Measurements from ENCODE around the gene GALNT5. TPM values are rescaled to one million over a fixed set of nuclear protein-coding genes. Genes with fewer than 3 reads are reported as not detected.

GALNT5 gene
- total and polyA plus RNA-seq, 4 donors = 0.08 to 7.6 (median 1.3) TPM

- Histone ChIP-seq H3K27ac (ENCODE audit: low read depth, low read length) (no peak overlapping the region), H3K4me3 (ENCODE audit: low read depth, low read length) (no peak overlapping the region)
- no peak for DNase-seq (ENCODE audit: low read depth in 4 of 6, low spot score in 6 of 6)
Measured at GRCh38 chr2:157320409-157320808, 62.9 kb downstream of the GALNT5 start.

GRCh38 chr2:157321466-157321865 is 64.0 kb downstream of the GALNT5 start:
- Histone ChIP-seq H3K36me3 (ENCODE audit: control insufficient read depth, insufficient read depth, low read length) (no peaks in the 10 kb centered on the region), H3K27me3 (ENCODE audit: control insufficient read depth, insufficient read depth, low read length) (no peaks in the 10 kb centered on the region), H3K9me3 (ENCODE audit: control insufficient read depth, insufficient read depth, low read length) (no peaks in the 10 kb centered on the region), H3K4me3 (ENCODE audit: low read depth, low read length) (no peak overlapping the region), H3K27ac (ENCODE audit: low read depth, low read length) (no peak overlapping the region), H3K4me1 (ENCODE audit: control insufficient read depth, insufficient read depth, low read length) (no peaks in the 10 kb centered on the region)
- no peak for DNase-seq (ENCODE audit: low read depth in 4 of 6, low spot score in 6 of 6)
- WGBS (ENCODE audit: insufficient coverage) = 83% methylated on average over 2 of the region's 2 CpGs

More at GRCh38 chr2:157320409-157320808, 62.9 kb downstream of the GALNT5 start:
- no peaks in the 10 kb centered on the region for H3K4me1 ChIP-seq (ENCODE audit: control insufficient read depth, insufficient read depth, low read length)
- H3K27me3 ChIP-seq (ENCODE audit: control insufficient read depth, insufficient read depth, low read length) = no peaks in the 10 kb centered on the region
- no peaks in the 10 kb centered on the region for H3K36me3 ChIP-seq (ENCODE audit: control insufficient read depth, insufficient read depth, low read length)
- no peaks in the 10 kb centered on the region for H3K9me3 ChIP-seq (ENCODE audit: control insufficient read depth, insufficient read depth, low read length)

- no peak for DNase-seq (ENCODE audit: low read depth in 4 of 6, low spot score in 6 of 6)
- no peaks in the 10 kb centered on the region for H3K36me3 ChIP-seq (ENCODE audit: control insufficient read depth, insufficient read depth, low read length)
- no peaks in the 10 kb centered on the region for H3K4me1 ChIP-seq (ENCODE audit: control insufficient read depth, insufficient read depth, low read length)
- no peak overlapping the region for H3K27ac ChIP-seq (ENCODE audit: low read depth, low read length)
- H3K9me3 ChIP-seq (ENCODE audit: control insufficient read depth, insufficient read depth, low read length) = no peaks in the 10 kb centered on the region
- no peaks in the 10 kb centered on the region for H3K27me3 ChIP-seq (ENCODE audit: control insufficient read depth, insufficient read depth, low read length)
- no peak overlapping the region for H3K4me3 ChIP-seq (ENCODE audit: low read depth, low read length)
- no CpG with 5 or more reads among the region's 4 CpGs for WGBS (ENCODE audit: insufficient coverage)
Measured at GRCh38 chr2:157322432-157322831, 64.9 kb downstream of the GALNT5 start.

- Histone ChIP-seq H3K27me3 (ENCODE audit: control insufficient read depth, insufficient read depth, low read length) (no peaks in the 10 kb centered on the region), H3K36me3 (ENCODE audit: control insufficient read depth, insufficient read depth, low read length) (no peaks in the 10 kb centered on the region), H3K4me3 (ENCODE audit: low read depth, low read length) (no peak overlapping the region), H3K9me3 (ENCODE audit: control insufficient read depth, insufficient read depth, low read length) (no peaks in the 10 kb centered on the region), H3K4me1 (ENCODE audit: control insufficient read depth, insufficient read depth, low read length) (no peaks in the 10 kb centered on the region), H3K27ac (ENCODE audit: low read depth, low read length) (no peak overlapping the region)
- DNase-seq (ENCODE audit: low read depth in 4 of 6, low spot score in 6 of 6) = no peak
- 84% methylated on average over 2 of the region's 2 CpGs for WGBS (ENCODE audit: insufficient coverage)
Measured at GRCh38 chr2:157324331-157324843, 66.9 kb downstream of the GALNT5 start.

- Histone ChIP-seq H3K4me1 (ENCODE audit: control insufficient read depth, insufficient read depth, low read length) (no peaks in the 10 kb centered on the region), H3K9me3 (ENCODE audit: control insufficient read depth, insufficient read depth, low read length) (no peaks in the 10 kb centered on the region), H3K27me3 (ENCODE audit: control insufficient read depth, insufficient read depth, low read length) (no peaks in the 10 kb centered on the region), H3K4me3 (ENCODE audit: low read depth, low read length) (no peak within 1 kb of the TSS), H3K36me3 (ENCODE audit: control insufficient read depth, insufficient read depth, low read length) (no peaks in the 10 kb centered on the region), H3K27ac (ENCODE audit: low read depth, low read length) (no peak within 1 kb of the TSS)
- peak in 2 of 6 donors; percentile 66 to 68 for DNase-seq (ENCODE audit: low read depth in 4 of 6, low spot score in 6 of 6)
Measured at GRCh38 chr2:157325786-157326185, 68.3 kb downstream of the GALNT5 start, which contains the start of gene ERMN. TSS of gene ERMN (minus strand) at chr2:157325824. CDS start at chr2:157325642, 182 bp downstream.

GRCh38 chr2:157326698-157327097 is 69.2 kb downstream of the GALNT5 start:
- no peak for DNase-seq (ENCODE audit: low read depth in 4 of 6, low spot score in 6 of 6)
- Histone ChIP-seq H3K27ac (ENCODE audit: low read depth, low read length) (no peak overlapping the region), H3K36me3 (ENCODE audit: control insufficient read depth, insufficient read depth, low read length) (no peaks in the 10 kb centered on the region), H3K9me3 (ENCODE audit: control insufficient read depth, insufficient read depth, low read length) (no peaks in the 10 kb centered on the region), H3K4me3 (ENCODE audit: low read depth, low read length) (no peak overlapping the region), H3K27me3 (ENCODE audit: control insufficient read depth, insufficient read depth, low read length) (no peaks in the 10 kb centered on the region), H3K4me1 (ENCODE audit: control insufficient read depth, insufficient read depth, low read length) (no peaks in the 10 kb centered on the region)
- 100% methylated on average over 1 of the region's 3 CpGs for WGBS (ENCODE audit: insufficient coverage)

GRCh38 chr2:157327200-157327599 is 69.7 kb downstream of the GALNT5 start:
- Histone ChIP-seq H3K36me3 (ENCODE audit: control insufficient read depth, insufficient read depth, low read length) (no peaks in the 10 kb centered on the region), H3K4me3 (ENCODE audit: low read depth, low read length) (no peak overlapping the region), H3K27me3 (ENCODE audit: control insufficient read depth, insufficient read depth, low read length) (no peaks in the 10 kb centered on the region), H3K4me1 (ENCODE audit: control insufficient read depth, insufficient read depth, low read length) (no peaks in the 10 kb centered on the region), H3K27ac (ENCODE audit: low read depth, low read length) (no peak overlapping the region), H3K9me3 (ENCODE audit: control insufficient read depth, insufficient read depth, low read length) (no peaks in the 10 kb centered on the region)
- no CpG with 5 or more reads among the region's 3 CpGs for WGBS (ENCODE audit: insufficient coverage)
- no peak for DNase-seq (ENCODE audit: low read depth in 4 of 6, low spot score in 6 of 6)

- 51% methylated on average over 5 of the region's 11 CpGs for WGBS (ENCODE audit: insufficient coverage)
- no peaks in the 10 kb centered on the region for H3K36me3 ChIP-seq (ENCODE audit: control insufficient read depth, insufficient read depth, low read length)
- no peaks in the 10 kb centered on the region for H3K27me3 ChIP-seq (ENCODE audit: control insufficient read depth, insufficient read depth, low read length)
- no peak overlapping the region for H3K4me3 ChIP-seq (ENCODE audit: low read depth, low read length)
- no peaks in the 10 kb centered on the region for H3K4me1 ChIP-seq (ENCODE audit: control insufficient read depth, insufficient read depth, low read length)
- H3K9me3 ChIP-seq (ENCODE audit: control insufficient read depth, insufficient read depth, low read length) = no peaks in the 10 kb centered on the region
- no peak overlapping the region for H3K27ac ChIP-seq (ENCODE audit: low read depth, low read length)
- DNase-seq (ENCODE audit: low read depth in 4 of 6, low spot score in 6 of 6) = peak in 2 of 6 donors; percentile 33 to 59
Measured at GRCh38 chr2:157327621-157328500, 70.4 kb downstream of the GALNT5 start.

GRCh38 chr2:157329524-157329923 is 72.0 kb downstream of the GALNT5 start:
- peak in 1 of 6 donors; percentile 21 for DNase-seq (ENCODE audit: low read depth in 4 of 6, low spot score in 6 of 6)
- H3K27ac ChIP-seq (ENCODE audit: low read depth, low read length) = no peak overlapping the region
- no peak overlapping the region for H3K4me3 ChIP-seq (ENCODE audit: low read depth, low read length)
- no peaks in the 10 kb centered on the region for H3K27me3 ChIP-seq (ENCODE audit: control insufficient read depth, insufficient read depth, low read length)
- no peaks in the 10 kb centered on the region for H3K4me1 ChIP-seq (ENCODE audit: control insufficient read depth, insufficient read depth, low read length)
- no peaks in the 10 kb centered on the region for H3K36me3 ChIP-seq (ENCODE audit: control insufficient read depth, insufficient read depth, low read length)
- no peaks in the 10 kb centered on the region for H3K9me3 ChIP-seq (ENCODE audit: control insufficient read depth, insufficient read depth, low read length)
- WGBS (ENCODE audit: insufficient coverage) = 80% methylated on average over 9 of the region's 9 CpGs
